HL-60/S4 (cell line): ENCODE measurements around the gene TAS1R3.
"Not testable (repeated sequence)": the region's sequence is repeated elsewhere in the genome, so short reads cannot be mapped to it uniquely, and the experiment has no call there.

ENCODE experiments used
- in situ Hi-C: fragments of 300-500 bp; cut with MboI; formaldehyde crosslinking; loops from 2 replicates; pipeline ENCODE4 v1.14.3; 2022; ENCODE audit warnings: low sequenced_read_pairs

TAS1R3 gene

DNA sequence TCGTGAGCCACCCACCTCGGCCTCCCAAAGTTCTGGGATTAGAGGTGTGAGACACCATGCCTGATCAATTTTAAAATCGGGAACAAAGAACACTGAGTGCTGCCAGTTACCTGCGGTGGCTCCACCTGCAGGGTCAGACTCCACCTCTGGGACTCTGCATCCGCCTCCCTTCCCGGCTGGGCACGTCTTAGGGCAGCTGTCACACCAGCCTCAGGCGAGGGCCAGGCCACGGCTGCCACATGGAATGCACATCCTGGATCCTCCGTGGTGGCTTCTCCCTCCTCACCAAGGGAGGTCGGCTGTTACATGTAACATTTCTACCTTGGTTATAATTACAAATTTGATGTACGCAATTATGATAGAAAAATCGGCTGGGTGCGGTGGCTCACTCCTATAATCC is 33.2 kb downstream of the TAS1R3 start:
- in situ Hi-C loops = no loop called here

DNA sequence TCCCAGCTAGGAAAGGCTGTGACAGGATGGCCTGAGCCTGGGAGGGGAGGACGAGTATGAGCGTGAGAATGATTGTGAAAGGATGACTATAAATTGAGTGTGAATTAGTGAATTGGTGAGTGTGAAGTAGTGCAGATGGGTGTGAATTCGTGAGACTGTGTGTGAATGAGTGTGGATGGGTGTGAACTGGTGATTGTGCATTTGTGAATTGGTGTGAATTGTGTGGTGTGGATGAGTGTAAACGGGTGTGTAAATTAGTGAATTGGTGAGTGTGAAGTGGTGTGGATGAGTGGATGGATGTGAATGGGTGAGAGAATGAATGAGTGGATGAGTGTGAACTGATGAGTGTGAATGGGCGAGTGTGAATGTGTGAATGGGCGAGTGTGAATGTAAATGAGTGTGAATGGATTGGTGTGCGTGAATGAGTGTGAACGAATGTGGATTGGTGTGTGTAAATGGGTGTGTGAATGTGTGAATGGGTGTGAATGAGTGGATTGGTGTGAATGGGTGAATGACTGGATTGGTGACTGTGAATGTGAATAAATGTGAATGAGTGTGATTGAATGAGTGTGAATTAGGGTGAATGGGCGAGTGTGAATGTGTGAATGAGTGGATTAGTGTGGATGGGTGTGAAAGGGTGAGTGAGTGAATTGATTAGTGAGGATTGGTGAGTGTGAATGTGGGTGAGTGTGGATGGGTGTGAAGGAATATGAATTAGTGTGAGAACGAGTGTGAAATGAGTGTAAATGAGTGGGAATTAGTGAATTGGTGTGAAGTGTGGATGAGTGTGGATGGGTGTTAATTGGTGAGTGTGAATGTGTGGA is 35.0 kb downstream of the TAS1R3 start:
- in situ Hi-C loops = no loop called here

DNA sequence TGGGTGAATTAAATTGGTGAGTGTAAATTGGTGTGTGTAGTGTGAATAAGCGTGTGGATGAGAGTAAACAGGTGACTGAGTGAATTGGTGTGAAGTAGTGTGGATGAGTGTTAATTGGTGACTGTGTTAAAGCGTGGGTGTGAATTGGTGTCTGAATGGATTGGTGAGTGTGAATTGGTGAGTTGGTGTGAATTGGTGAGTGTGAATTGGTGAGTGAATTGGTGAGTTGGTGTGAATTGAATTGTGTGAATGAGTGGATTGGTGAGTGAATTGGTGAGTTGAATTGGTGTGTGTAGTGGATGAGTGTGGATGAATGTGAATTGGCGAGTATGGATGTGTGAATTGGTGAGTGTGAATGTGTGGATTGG is 35.6 kb downstream of the TAS1R3 start:
- in situ Hi-C loops = no loop called here

DNA sequence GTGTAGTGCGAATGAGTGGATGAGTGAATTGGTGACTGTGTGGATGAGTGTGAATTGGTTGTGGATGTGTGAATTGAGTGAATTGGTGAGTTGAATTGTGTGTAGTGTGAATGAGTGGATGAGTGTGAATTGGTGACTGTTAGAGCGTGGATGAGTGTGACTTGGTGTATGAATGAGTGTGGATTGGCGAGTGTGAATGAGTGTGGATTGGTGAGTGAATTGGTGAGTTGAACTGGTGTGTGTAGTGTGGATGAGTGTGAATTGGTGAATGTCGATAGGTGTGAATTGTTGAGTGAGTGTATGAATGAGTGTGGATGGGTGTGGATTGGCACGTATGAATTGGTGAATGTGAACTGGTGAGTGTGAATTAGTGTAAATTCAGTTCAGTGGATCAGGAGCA is 36.2 kb downstream of the TAS1R3 start:
- in situ Hi-C loops = no loop called here

DNA sequence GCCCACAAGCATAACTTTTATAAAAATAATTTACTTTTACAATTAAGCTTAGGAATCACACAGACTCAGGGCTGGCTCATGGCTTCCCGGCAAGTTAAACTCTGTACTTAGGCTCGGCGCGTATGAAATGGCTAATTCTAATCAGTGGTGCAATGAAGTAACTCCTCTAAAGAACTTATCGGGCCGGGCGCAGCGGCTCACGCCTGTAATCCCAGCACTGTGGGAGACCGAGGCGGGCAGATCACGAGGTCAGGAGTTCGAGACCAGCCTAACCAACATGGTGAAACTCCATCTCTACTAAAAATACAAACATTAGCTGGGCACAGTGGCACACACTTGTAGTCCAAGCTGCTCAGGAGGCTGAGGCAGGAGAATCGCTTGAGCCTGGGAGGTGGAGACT is 39.0 kb downstream of the TAS1R3 start:
- in situ Hi-C loops = not testable (repeated sequence)

DNA sequence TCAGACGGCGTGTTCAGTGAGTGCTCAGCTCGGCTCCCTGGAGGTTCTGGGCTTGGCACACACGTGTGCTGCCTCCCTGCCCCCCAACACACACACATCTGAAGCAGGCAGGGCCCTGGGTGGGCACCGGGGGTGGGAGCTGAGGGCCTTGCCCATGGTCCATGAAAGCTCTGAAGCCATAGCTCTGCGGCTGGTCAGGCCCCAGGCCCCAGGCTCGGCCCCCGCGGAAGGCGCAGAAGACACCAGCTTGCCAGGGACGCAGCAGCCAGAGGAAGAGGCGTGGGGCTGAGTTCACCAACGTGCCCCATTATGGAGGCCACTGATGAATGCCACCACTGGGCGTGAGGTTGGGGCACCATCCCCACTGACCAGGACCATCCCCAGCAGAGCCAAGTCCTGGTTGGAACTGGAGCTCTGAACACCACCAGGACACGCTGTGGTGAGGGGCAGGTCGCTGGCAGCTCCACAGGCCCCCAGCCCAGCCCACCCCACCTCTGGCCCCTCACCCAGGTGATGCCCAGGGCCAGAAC is 39.8 kb downstream of the TAS1R3 start:
- in situ Hi-C loops = no loop called here

DNA sequence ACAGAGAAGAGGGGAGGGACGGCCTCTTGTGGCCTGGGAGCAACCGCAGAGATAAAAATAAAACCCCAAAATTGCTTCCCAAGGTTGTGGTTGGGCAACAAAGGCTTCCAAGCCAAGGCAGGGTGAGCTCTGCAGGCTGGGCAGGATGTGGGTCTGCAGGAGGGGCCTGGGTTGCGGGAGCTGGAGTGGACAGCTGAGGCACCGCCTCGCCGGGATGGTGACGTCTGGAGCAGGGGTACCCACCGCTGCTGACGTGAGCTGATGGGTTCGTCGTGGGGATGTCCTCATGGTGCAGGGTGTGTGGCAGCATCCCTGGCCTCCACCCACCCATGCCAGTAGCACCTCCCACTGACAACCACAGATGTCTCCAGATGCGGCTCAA is 40.3 kb downstream of the TAS1R3 start:
- in situ Hi-C loops = no loop called here

DNA sequence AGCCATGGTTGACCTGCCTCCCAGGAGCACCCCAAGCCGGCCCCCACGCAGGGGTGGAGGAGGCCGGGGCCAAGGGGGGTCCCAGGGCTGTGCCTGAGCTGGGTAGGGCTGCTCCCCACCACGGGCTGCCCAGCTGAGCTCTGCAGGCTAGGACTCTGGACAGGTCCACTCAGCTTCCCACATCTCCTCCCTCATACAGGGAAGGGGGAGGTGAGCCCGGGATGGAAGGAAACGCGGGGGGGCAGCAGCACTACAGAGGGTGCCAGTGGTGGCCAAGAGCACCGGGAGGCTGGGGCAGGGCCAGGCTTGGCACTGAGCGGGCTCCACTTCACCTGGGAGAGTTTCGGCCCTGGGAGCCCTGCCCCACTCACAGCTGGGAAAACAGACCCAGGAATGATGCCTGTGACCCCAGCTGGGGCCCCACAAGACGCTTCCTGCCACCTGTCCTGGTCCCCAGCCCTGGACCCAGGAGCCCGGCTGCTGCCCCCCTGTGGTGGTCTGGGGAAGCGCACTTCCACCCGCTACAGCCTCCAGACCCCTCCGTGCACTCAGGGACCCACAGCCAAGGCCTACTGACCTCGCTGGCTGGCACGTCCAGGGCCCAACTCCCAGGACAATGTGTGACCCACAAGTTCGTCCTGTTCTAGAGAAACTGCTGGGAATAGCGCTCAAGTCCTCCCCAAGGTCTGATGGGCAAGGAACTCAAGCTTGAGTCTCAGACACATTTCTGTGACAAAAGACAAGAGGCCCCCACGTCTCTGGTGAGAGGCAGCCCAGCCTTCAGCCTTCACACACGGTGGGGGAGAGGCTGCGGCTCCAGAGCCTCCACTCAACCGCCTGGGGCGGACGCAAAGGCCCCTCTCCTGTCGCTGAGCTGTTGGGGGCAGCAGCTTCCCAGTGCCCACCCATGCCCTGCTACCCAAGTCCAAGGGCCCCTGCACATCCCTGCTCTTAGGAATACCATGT is 40.9 kb downstream of the TAS1R3 start:
- in situ Hi-C loops = no loop called here

DNA sequence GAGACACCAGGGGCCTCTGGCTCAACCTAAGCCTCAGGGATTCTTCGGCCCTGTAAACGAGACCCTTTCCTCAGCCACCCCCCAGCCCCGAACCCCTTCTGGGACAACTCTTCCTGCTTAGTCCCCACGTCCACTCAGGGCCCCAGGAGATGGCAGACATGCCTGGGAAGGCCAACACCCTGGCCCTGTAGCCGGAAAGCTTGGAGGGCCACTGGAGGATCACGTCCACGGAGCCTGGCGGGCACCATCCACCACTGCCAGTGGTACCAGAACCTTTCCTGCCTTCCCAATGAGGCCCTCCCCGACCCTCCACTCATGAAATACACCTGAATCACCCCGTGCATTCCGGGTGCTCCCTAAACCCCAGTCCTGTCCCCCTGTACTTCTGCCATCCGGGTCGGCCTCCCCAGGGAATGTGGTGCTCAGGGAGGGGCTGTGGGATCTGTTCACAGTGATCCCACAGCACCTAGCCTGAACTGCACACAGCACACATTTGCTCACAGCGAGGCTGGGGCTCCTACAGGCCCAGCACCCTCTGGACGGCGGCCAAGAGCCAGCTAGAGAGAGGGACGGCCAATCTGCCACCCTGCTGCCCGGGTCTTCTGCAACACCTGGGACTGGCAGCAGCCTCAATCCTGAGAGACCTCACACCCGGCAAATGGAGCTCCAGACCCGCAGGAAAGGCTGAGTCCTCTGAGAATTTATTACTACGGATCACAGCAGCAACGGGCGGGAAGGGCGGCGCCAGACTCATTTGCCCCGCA is 42.2 kb downstream of the TAS1R3 start:
- in situ Hi-C loops = no loop called here

DNA sequence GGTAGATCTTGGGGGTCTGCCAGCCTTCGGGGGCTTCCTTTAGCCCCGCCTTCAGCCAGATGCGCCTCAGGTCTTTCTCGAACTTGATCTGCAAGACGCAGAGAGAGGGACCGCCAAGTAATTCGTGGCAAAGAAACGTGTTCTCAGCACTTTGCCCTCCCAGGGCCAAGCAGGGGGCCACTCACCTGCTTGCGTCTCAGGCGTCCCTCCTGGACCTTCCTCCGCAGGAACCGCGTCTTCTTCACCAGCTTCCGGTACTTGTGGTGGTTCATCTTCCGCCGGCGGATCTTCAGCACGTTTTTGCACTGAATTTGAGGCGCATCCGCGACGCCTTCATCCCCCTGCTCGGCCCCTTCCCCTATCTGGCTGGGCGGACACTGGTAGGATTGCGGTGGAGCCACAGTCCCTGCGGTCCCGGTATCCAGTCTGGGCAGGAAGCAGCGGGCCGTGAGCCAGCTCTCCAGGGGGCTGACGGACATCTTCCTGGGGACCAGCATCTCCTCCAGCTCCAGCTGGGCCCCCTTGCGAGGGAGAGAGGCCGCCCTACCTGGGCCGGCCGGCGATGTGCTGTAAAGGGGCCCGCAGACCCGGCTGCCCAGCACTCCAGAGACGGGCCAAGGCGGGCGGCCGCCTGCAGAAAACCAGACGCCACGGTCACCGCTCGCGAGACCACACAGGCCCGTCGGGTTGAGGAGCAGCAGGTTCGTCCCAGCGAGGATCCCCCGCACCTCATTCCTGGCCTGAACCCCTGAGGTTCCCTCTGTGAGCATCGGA is 42.9 kb downstream of the TAS1R3 start:
- in situ Hi-C loops = no loop called here

DNA sequence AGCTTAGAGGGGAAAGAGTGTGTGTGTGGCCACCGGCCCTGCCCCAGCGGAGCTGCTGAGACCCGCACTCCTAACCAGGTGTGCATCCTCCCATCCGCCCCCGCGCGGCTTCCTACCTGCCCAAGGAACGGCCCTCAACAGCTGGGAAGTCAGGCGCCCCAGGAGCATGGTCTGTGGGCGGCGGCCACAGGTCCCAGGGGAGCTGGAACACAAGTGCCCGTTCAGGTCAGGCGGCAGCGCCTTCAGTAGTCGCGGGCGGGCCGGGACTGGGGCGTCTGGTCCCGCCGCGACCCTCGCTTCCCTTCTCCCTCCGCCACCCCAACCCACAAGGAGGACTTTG is 43.5 kb downstream of the TAS1R3 start:
- in situ Hi-C loops = no loop called here

DNA sequence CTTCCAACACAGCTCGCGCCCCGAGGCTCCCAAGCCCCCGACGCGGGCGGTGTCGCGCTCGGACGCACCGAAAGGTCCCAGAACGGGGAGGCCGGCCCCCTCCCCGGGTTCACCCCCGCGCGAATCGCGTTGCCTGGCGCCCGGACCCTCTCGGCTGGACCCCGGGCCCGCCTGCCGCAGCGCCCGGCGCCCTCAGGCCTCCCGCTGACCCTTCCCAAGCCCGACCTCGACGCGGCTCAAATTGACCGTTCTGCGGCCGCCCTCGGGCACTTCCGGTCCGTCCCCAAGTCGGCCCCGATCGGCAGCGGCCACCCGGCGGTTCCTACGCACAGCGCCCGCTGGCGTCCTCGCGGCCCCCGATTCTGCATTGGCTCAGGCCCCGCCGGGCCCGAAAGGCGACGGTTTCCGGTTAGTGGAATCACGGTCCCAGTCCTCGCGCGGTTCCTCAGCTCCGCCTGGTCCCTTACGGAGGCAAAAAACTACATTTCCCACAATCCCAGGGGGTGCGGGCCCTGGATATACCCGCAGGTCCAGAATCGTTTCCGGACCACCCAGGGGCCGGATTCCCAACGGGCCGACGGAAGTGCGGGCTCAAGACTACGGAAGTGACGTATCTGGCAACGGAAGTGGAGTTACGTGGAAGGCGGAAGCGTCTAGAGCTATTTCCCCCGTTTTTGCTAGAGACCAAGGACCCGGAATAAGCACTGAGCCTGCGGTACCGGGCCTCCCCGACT is 44.0 kb downstream of the TAS1R3 start, which contains the start of gene AURKAIP1:
Gene AURKAIP1 (minus strand): TSS at position 279 of the 734 bp plus-strand sequence. CDS start 451 bp downstream, outside the sequence.
- in situ Hi-C loops = no loop called here

DNA sequence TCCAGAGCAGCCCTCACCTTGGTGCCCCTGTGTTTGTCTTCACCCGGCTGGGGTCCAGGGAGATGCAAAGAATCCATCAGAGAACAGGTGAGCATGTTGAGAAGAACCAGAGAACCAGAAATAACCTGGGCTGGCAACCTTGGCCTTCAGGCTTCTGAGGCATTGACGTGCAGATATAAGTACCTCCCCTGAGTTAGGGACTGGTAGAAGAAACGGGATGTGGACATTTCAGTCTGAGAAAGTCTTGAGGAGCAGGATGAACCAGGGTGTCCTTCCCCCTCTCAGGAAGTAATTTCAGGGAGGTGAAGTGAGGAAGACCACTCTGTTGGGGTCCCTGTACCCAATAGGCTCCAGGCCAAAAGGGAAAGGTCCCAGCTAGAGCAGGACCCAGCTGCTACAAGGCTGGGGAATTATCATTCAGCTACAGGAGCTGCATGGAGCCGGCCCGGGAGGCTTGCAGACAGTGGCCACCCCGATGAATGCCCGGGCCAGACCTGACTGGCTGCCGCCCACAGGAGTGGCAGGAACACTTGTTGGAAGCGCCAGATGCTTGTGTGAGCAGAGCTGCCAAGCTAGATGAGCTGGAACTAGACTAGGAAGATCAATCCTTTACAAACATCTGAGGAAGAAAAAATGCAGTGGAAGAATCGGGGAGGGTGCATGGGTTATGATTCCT is 45.6 kb downstream of the TAS1R3 start:
- in situ Hi-C loops = no loop called here

DNA sequence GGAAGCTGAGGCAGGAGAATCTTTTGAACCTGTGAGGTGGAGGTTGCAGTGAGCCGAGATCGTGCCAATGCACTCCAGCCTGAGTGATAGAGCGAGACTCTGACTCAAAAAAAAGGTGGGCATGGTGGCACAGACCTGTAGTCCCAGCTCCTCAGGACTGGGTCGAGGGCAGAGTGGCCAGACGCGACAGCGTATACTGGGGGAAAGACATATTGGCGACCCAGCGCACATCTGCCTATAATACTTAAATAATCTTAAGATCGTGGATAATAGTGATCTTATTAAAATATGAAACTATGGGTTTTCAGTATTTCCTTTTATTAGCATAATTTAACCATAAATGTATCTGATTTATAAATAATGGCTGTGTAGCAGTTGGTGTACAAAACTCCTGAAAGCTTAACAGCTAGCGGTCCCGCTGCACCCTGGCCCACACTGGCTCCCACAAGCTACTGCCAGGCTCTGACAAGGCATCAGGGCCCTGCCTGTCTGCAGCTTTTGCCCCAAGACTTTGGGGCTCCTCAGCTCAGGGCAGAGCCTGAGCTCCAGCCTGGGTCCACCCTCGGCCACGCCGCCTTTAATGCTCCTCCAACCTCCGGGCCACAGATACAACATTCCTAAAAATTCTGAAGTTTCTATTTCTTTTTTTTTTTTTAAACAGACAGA is 46.6 kb downstream of the TAS1R3 start:
- in situ Hi-C loops = no loop called here

DNA sequence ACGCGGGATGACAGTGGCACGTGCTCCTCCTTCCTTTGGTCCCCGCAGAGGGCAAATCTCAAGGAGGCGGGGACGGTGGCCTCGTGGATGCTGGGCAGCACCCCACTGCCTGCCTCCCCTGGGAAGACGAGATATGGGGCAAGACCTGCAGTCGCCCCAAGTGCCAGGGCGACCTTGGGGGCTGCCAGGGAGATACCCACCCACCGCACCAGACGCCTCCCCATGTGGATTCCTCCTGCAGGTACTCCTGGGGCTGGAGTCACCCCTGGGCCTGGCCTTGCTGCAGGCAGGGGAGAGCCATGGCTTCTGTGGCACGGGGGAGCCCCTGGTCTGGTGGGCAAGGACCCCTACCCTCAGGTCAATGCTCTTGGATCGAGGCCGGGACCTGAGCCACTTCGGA is 49.8 kb downstream of the TAS1R3 start:
- in situ Hi-C loops = no loop called here

DNA sequence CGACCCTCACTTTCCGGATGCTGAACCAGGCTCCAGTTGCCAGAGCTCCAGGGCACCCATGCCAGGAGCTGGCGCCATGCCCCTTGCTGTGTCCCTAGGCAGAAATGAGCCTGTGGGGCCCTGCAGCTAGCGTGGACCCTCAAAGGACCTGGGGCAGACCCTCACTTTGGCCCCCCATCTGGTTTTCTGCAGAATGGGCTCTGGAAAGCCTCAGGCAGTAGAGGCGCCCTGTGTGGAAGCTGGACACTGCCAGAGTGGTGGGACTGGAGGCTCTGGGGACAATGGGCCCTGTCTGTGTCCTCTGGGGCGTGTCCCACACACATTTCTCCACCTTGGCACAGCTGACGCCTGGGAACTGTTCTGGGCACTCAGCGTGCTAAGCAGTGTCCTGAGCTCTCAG is 50.2 kb downstream of the TAS1R3 start:
- in situ Hi-C loops = no loop called here
